SKM-1 treated with dmso at 0.1 percent for 144 hours (cell line): ENCODE measurements around the gene TOPORS.

ENCODE experiments used
- DNase-seq: peaks from one replicate; lab custom pipeline; 2025; ENCODE audit not compliant: unreplicated experiment; lab: John Stamatoyannopoulos, UW

Gene TOPORS

DNA sequence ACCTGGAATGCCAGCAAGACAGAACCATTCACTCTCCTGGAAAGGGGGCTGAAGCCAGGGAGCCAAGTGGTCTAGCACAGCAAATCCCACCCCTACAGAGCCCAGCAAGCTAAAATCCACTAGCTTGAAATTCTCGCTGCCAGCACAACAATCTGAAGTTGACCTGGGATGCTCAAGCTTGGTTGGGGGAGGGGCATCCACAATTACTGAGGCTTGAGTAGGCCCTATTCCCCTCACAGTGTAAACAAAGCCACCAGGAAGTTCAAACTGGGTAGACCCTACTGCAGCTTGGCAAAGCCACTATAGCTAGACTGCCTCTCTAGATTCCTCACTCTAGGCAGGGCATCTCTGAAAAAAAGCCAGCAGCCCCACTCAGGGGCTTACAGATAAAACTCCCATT lies 43.7 kb downstream of the TOPORS start:
- DNase-seq: no peak

DNA sequence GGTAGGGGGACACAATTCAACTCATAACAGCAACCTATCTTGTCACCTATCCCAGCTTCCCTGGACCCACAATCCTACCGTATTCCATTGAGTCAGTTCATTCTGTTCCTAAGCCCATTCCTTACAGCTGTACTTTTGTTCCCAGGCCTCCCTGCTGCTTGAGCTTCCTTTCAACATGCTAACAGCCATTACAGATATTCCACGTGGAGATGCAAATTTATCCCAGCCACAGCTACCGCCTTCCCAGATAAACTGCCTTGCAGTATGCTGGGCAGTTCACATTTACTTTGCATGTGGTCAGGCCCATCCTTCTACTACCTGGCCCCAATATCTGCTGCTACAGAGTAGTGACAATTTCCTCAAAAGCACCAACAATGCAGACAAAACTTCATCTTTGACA lies 49.4 kb downstream of the TOPORS start:
- DNase-seq: no peak

DNA sequence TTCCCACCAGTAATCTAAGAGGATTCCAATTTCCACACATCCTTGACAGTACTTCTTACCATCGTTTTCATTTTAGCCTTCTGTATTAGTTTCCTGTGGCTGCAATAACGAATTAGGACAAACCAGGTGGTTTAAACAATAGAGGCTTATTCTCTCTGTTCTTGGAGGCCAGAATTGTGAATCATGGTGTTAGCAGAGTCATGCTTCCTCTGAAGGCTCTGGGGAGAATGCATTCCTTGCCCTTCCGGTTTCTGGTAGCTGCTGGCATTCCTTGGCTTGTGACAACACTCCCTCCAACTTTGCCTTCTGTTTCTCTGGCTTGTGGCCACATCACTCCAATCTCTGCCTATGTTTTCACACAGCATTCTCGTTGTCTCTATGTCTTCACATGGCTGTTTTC lies 49.9 kb downstream of the TOPORS start:
- no peak for DNase-seq

DNA sequence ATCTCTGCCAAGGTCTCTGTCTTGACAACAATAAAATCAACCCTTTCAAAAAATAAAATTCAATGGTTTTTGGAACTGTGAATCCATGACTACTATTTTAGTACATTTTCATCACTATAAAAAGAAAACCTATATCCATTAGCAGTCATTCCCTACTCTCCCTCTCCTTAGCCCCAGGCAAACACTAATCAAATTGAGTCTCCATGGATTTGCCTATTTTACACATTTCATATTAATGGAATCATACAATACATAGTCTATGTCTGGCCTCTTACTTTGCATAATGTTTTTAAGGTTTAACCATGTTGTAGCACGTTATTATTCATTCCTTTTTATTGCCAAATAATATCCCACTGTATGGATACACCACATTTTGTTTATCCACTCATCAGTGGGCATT lies 50.5 kb downstream of the TOPORS start:
- no peak for DNase-seq

DNA sequence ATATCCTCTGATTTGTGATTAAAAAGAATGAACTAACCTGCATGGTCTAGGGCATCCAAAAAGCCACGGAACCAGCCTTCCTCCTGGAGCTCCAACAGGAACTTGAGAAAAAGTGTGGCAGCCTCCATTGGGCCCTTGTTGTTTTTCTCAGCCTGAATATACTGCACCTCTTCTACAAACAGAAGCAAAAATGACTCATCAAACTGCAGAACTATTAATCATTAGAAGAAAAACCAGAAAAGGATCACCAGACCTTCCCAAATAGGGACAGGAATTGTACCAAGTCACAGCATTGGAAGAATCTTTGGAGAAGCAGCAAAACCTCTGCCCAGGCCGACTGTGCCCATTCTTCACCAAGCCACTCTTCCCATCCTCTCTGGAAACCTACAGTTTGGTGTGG lies 51.6 kb downstream of the TOPORS start:
- DNase-seq: no peak

DNA sequence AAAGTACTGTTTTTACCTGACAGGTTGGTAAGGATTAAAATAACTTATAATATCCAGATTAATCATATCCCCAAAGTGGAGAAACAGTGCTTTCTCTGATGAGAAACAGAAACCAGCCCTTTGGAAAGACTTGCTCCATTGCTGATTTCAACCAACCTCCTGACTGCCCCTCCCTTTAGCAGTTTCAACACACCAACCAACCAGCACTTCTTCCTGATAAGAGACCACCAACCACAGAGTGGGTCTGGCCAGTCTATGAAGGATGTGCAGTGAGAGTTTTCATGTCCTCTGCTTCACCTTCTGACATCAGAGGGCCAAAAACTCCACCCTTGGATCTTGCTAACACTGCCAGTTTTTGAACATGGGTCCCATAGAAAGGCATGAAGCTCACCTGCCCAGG lies 54.5 kb downstream of the TOPORS start:
- no peak for DNase-seq

DNA sequence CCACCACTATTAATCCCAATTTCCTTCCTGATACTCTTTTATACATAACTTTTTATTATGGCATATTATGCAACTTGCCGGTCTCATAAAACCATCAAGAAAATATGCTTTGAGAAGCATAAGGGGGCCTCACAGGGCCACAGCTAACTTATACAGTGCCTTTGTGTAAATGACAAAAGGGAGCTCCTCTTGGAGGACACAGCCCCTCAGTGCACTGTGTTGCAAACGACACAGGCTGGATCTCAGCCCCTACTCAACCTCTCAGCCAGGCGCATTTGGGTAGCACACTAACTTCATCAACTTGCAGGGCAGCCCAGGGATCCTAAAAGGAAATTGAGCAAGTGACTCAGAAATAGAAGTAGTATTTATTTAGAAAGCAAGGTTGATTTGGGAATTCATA lies 61.8 kb downstream of the TOPORS start:
- DNase-seq: no peak
